Stromal cell of bone marrow (primary cell): ENCODE measurements around the gene LIF.
A peak's percentile ranks its signal among the peaks of the same experiment; 100 is the strongest.
"Not testable (repeated sequence)": the region's sequence is repeated elsewhere in the genome, so short reads cannot be mapped to it uniquely, and the experiment has no call there.

ENCODE experiments used
- DNase-seq: peaks from one replicate; pipeline ENCODE4 v3.0.0-alpha.2; 2012; ENCODE audit warnings: low read depth

LIF gene

DNA sequence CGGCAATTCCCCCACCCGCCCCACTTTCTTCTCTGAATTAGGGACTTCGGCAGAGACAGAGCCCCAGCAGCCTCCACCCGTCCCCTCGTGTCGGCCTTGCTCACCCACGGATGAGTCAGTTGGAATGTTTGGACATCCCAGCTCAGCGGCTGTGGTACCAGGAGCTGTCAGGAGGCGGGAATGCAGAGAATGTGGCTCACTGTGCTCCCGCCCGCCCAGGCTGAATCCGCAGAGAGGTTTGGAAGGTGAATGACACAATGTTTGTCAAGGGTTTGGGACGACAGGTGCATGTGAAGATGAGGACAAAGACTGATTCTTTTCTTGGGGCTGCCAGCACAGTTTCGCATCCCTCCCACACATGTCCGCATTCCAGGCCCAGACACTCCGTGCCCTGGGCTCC, 39.6 kb downstream of the LIF start:
- peak; percentile 89 for DNase-seq

DNA sequence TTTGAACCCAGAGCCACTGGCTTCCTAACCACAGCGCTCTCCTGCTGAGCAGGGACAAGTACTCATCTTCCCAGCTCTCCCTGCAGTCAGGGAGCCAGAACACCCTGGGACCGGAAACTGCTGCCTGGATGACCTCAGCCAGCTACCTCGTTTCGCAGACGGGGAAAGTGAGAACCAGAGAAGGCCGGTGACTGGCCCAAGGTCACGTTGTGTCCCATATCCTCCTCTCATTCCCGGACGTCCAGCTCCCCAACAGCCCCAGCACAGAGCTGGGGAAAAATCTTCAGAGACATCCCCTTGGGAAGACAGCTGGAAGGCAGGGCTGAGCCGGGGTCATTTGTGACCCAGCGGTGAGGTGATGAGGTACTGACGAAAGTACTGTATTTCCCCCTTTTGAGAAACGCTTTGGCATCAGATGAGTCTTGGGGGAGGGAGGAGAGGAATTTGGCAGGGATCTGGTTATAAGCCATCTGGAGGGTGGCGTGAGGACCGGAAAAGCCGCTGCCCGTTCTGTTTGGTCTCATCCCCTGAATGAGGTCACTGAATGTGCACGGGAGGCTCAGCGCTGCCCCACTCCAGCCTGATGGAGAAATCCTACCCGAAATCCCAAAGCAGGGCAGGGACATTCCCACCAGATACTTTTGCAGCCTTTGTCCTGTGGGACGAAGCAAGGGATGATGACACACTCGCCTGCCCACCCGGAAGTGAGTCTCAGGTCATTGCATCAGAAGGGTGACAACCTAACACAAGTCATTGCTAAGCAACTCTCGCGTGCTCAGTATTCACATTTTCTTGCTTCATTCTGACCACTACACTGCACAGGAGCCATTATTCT, 41.1 kb downstream of the LIF start:
- peak; percentile 90 for DNase-seq

DNA sequence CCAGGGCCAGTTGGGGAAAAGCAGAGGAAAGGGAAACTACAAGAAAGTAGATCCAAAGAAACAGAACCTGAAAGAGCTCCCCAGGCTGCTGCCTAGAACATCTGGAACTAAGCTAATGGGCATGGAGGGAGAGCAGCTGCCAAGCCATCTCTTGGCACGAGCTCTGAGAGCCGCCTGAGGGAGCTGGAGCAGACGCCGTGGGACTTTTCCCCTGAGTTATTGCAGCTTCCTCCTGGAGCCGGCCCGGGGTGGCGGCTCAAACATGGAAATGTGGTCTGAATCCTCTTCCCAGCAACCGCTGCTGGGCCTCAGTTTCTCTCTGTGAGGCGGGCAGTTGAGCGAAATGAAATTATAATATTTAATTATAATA, 41.8 kb downstream of the LIF start:
- DNase-seq, result no peak

DNA sequence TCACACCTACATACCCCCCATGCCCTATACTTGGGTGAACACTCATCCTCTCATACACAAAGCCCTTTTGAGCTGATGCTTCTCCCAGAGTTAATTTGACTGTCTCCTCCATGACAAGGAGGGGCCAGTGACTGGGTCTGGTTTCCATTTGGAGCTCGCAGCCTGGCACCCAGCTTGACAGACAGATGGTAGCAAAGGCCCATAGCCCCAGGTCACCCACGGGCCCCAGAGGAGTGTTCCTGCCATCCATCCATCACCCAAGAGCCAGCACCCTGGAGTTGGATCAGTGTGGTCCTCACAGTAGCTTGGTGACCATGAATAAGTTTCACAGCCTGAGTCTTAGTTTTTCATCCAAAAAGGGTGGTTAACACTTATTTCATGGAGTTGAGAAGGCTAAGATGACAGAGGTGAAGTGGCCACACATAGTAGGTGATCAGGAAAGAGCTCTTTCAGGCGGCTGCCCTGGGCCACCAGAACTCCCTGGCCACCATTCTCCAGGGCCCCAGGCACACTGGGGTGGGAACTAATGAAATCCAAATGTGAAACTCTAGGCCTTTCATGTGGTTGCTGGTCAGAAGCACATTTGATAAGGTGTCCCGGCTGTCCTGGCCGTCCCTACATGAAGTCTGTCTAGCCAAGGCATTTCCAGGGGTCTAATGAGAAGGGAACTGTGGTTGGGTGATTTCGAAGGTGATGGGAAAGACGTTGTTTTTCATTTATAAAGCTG, 42.4 kb downstream of the LIF start:
- no peak for DNase-seq

DNA sequence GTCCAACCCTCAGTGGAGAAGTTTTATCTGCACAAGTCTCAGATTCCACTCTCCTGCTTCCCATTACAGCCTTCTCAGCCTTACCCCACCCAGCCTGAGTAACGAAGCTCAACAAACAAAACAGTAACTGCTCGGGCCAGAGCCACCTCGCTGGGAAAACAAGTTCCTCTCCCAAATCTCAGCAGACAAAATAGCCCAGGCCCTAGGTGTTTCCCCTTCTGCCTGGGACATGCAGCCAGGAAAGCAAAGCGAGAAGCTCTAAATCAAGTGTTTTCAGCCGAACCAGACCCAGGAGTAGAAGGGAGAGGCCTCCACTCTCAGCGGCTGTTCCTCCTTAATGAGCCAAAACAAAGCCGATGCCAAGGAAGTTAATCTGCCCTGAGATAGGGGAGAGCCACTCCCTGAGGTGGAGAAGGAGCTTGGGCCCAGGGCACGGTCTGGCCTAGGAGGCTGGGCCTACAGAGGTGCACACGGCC, 44.0 kb downstream of the LIF start:
- peak; percentile 75 for DNase-seq

DNA sequence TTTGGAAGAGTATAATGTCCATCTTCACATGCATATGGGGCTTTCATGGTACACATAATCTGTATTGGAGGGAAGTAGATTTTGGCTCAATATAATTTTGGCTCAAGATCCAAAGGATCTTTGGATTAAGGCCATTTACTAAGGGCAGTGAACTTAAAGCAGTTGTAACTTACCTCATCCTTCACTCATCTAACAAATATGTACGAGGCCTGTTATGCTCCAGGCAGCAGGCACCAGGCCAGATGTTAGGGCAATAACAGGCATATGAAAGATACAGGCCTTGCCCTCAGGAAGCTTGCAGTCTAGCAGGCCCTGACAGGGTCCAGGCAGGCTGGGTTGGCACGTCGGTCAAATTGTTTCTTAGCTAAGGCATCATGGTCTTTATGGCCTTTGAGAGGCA, 44.6 kb downstream of the LIF start:
- no peak for DNase-seq

DNA sequence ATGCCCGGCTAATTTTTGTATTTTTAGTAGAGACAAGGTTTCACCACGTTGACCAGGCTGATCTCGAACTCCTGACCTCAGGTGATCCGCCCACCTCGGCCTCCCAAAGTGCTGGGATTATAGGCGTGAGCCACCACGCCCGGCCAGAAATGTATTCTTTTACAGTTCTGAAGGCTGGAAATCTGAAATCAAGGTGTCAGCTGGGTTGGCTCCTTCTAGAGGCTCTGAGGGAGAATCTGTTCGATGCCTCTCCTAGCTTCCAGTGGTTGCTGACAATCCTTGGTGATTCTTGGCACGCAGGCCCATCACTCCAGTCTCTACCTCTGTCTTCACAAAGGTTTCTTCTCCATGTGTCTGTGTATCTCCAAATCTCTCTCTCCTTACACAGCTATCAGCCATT, 45.7 kb downstream of the LIF start:
- not testable (repeated sequence) for DNase-seq

DNA sequence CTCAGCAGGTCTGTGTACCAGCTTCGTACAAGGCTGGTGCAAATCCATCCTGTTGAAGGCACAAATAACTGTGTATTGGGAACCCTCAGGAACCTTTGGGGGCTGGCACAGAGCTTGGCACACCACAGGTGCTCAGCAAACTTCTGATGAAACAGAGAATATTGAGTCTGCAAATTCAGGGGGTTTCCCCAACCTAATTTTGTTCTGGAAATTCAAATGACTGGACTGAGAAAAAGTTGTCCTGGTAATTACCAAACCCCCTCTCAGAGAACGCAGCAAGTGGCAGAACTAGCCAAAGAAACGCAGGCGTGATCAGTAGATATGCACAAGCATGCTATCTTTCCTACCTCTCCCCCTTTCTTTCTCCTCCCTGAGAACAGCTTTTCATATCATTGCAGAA, 47.6 kb downstream of the LIF start:
- no peak for DNase-seq

DNA sequence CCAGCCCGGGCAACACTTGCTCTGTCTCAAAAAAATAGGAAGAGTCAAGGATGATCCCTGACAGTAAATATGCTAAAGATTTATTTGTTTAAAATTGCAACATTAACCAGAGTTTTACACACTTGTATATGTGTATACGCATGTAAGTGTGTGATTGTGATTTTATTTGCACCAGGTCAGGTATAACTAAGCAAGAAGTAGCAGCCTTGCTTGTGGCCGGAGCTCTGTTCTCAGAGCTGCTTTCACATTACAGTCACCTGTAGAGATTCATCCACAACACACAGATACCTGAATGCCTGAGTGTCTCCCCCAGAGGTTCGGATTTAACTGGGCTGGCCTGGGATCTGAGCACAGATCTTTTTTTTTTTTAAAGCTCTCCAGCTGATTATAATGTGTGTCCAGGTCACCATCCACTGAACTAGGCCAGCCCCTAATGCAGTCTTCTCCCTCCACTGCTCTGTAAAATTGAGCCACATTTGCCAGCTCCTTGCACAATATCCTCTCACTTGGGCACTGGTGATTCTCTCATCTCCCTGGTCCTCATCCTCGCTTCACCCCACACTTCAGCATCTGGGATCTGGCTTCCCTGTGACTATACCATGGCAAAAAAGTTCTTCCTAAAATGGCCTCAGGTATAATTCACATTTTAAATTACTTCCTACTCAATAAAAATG, 48.3 kb downstream of the LIF start:
- no peak for DNase-seq

DNA sequence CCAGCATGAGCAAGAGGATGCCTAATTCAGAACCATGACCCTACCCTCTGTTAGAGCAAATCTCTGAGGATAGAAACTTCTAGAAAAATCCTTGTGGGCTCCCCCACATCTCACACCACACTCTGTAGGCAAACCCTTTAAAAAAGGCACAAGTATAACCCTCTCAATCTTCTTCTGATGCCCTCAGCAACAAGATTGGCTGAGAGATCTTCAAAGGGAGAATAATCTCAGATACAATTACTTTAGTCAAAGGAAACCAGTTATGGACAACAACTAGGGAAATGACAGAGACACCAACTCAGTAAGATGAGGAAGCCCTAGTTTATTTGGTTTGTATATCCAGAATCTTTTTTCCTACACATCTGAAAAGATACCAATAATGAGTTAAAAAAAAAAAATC, 49.2 kb downstream of the LIF start:
- no peak for DNase-seq

DNA sequence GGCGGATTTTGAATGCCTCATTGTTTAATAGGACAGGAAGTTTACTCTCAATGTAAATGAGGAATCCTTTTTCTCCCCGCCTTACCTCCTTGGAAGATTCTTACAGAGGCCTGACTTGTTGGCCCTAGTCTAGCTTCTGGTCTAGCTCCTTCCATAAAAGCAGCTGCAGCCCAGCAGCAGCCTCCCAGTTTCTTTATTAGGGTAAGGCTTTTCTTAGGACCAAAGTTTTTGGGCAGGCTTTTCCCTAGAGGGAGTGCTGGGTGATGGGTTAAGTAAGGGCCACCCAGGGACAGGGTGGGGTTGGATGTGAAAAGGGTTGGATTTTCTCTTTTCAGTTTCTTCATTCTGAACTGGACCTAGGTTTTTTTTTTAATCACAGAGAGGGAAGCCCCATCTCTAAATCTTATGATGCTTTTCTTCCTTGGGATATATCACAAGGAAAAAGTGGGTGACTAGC, 49.7 kb downstream of the LIF start:
- no peak for DNase-seq

DNA sequence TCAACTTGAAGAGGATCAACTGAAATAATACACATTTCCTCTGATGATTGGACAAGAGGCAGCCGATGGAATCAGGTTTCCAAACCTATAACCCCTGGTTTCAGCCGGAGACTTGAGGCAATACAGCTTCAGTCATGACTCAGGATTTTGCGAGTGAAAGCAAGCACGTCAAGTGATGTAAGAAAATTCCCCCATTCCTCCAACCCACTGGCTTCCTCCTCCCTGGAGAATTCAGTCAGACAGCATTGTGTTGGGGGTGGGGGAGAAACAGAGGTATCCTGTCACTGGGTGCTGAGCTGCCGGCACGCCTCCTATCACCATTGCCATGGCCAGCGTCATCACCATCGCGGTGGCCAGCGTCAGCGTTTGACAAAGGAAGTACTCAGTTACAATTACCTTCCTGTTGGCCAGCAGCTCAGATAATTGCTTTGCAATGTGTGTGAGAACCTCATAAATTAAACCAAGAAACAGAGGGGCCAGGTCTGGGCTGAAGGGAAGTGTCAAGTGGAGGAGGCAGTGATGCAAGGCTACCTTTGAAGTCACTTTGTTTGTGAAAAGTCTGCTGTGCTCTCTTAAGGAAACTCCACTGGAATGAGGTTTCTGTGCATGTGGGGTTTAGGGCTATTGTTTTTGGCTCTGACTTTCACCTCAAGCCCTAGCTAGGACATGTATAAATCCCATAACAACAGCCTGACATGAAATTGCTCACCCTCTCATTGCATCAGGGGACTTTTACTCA, 50.2 kb downstream of the LIF start:
- DNase-seq, result peak; percentile 100

DNA sequence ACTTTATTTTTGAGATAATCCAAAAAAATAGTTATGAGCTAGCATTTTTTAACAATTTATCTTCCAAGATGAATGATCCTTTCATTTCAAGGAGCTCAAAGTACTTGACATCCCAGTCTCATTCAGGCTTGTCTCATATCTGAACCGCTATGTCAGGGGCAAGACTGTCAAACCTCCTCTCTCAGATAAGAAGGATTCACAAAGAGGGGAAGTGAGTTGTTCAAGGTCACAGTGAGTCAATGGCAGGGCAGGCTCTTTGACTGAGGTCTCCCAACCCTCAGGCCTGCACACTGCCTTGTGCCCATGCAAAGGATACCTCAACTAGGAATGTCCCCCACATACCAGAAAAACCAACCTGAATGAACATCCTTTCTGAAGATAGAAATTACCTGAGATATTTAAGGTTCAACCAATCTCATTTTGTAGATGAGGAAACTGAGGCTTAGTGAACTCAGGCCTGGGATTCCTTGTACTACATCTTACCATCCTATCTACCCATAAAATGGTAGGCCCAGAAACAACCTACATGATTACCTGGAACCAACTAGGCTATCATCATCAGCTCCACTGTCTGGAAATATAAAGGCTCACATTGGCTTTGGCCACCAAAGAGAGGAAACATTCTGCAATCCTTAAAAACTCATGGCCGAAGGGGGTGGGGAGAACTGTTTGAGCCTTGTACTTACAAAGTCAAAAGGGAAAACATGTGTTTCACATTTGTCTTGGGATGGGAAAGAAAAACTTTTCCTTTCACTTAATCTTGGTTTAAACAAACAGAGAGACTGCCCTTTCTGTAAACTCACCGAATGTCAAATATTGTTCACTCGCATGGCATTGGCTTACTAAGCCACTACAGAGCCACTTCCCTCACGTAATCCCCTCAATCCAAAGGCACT, 51.1 kb downstream of the LIF start:
- no peak for DNase-seq

DNA sequence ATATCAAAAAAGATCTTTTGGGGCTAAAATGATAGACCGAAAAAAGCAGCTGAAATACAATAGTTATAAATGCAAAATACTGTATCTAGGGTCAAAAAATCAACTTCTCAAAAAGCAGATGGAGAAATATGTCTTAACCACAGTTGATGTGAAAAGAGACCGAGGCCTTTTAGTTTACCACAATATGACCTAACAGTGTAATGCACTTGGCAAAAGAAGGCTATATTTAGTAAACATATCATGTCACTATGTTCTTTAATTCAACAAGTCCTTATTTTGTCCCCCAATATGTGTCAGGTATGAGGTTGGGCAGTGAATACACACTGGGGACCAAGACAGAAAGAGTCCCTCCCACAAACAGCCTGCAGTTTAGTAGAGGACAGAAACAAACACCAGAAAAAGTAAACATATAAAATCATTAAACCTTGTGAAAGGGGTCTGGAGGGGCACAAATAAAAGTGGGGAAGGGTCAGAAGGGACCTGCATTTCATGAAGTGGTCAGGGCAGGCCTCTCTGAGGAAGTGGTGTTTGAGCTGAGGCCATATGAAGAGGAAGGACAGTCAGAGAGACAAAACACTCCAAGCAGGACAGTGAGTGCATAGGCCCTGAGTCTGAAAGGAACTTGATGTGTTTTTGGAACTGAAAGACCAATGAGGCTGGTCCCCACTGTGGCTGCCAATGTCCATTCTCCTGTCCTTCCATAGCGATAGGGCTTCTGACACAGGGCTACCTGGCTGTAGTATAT, 53.4 kb downstream of the LIF start:
- no peak for DNase-seq

DNA sequence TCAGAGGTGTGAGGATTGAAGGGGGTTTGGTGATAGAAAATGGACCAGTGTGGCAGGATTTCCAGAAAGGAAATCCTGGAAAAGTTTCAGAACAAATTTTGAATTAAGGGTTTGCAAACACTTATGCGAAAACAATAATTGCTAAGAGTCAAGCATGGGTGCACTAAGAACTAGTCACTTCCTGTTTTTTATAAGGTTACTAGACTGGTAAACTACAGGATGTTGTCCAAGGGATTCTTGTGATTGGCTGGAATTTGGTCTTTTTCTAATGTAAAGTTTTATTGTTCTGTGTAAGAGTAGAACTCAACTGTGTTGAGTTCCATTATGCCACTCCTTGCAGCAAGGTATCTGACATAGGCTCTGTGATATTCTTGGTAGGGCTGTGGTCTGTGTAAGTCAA, 54.1 kb downstream of the LIF start:
- DNase-seq, result no peak

DNA sequence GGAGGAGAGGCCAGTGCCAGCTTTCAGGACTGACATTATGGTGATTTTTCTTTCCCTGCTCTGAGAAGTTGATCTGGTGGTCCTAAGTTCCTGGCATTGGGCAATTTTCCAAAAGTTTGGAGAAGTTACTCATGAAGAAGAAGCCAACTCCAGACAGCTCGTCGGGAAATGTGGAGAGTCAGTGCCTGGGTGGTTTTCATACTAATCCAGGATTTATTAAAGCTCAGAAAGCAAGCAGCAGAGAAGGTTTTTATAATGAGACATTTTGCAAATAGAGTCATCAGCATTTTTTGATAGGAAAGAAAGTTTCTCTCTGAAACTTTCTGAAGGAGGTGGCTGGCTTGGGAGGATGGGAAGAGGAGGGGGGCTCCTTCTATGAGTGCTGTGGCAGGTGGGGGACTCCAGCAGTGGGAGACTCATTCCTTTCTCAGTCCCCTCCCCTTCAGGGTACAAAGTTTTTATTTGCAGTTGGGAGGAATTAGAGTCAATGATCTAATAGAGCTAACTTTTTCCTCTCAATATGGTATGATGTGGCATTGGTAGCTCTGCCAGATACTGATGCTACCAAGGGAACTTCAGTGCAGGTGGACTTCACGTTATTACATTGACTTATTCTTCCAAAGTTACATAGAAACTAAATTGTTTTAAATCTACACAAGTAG, 55.4 kb downstream of the LIF start:
- no peak for DNase-seq

DNA sequence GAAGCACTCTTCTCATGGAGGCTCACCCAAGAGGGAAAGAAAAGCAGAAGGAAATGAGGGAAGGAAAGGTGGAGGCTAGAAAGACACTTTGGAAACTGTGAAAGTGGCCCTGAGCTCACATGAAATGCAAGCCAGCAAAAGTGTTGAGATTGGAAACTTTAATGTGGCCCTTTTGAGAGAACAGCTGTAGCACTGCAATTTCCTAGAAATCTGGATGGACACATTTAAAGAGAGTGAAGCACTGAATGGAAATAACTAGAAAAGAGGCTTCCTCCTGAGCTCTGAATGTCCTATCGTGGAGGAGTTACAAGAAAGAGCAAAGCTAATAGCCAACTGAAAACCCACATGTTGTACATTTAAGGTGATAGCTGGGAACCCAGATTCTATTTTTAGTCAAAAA, 56.0 kb downstream of the LIF start:
- DNase-seq, result no peak
